Gastroesophageal sphincter (tissue), 4 donors: ENCODE measurements around the gene CACNB4. TPM values are rescaled to one million over a fixed set of nuclear protein-coding genes. Genes with fewer than 3 reads are reported as not detected.

ENCODE experiments used
- ATAC-seq: fragments of 150-250 bp; one replicate; pipeline ENCODE4 v1.9.1; 2016; ENCODE audit warnings: mild to moderate bottlenecking, moderate library complexity
- H3K27ac ChIP-seq, 4 donors: fragments of 200-600 bp; sonication (generic) in 3 of 4; 1 replicate in 3 of 4; 2 replicates in 1 of 4; pipeline ENCODE4 v1.5.1; 2016 to 2019
- H3K27me3 ChIP-seq: fragments of 200-600 bp; sonication (generic); one replicate; pipeline ENCODE4 v1.5.1; 2019
- H3K36me3 ChIP-seq, 2 donors: fragments of 200-600 bp; sonication (generic); one replicate each; pipeline ENCODE4 v1.5.1; 2019; ENCODE audit warnings: control low read depth in 1 of 2
- H3K4me1 ChIP-seq, 3 donors: fragments of 200-600 bp; sonication (generic); 1 replicate in 2 of 3; 2 replicates in 1 of 3; pipeline ENCODE4 v1.5.1; 2016 to 2019; ENCODE audit warnings: control low read depth in 2 of 3
- H3K4me3 ChIP-seq, 2 donors: fragments of 200-600 bp; sonication (generic); one replicate each; pipeline ENCODE4 v1.5.1; 2019; ENCODE audit warnings: mild to moderate bottlenecking in 1 of 2, moderate library complexity in 1 of 2
- H3K9me3 ChIP-seq, 3 donors: fragments of 200-600 bp; sonication (generic); one replicate each; pipeline ENCODE4 v1.5.1; 2017 to 2019; ENCODE audit warnings: control low read depth in 2 of 3
- CTCF ChIP-seq, 4 experiments: fragments of 200-600 bp in 2 of 4; fragments of 450-650 bp in 2 of 4; sonication (generic) in 1 of 4; IDR thresholded peaks; one replicate each; pipeline ENCODE4 v1.5.1; 2017 to 2019; ENCODE audit warnings: antibody characterized with exemption in 4 of 4, mild to moderate bottlenecking in 2 of 4, moderate library complexity in 2 of 4
- EP300 ChIP-seq: sonication (generic); formaldehyde crosslinking; IDR thresholded peaks from one replicate; pipeline ENCODE4 v1.6.1; 2017; ENCODE audit warnings: antibody characterized with exemption, mild to moderate bottlenecking
- POLR2A ChIP-seq, 2 donors: fragments of 450-650 bp; IDR thresholded peaks; one replicate each; pipeline ENCODE4 v1.6.1; 2017; ENCODE audit warnings: antibody characterized with exemption in 2 of 2, mild to moderate bottlenecking in 2 of 2, moderate library complexity in 1 of 2
- POLR2AphosphoS5 ChIP-seq: sonication (generic); formaldehyde crosslinking; IDR thresholded peaks from one replicate; pipeline ENCODE4 v1.6.1; 2017; ENCODE audit warnings: antibody characterized with exemption
- WGBS, 2 donors: methylation state at CpG; one replicate each; pipeline ENCODE4 v1.1.5; 2018; ENCODE audit warnings: low coverage in 1 of 2; 5-methylcytosine and 5-hydroxymethylcytosine counted together
- total RNA-seq, 4 donors: library from RNA; depleted of rRNA; stranded (reverse); fragments of >200 nt; gene quantifications; one replicate each; pipeline ENCODE4 v1.1.0, GENCODE V29; 2016

Gene CACNB4
- total RNA-seq, 4 donors from 2014 or later = 1.4 to 5.4 (median 1.9) TPM

GRCh38 chr2:152083202-152083875 lies 15.5 kb downstream of the CACNB4 start:
- no peaks in the 10 kb centered on the region for H3K36me3 ChIP-seq
- no peak overlapping the region for H3K4me3 ChIP-seq
- no peak for ATAC-seq
- 72 to 88% methylated on average over 2 to 5 of the region's 6 CpGs for WGBS, 2 donors
- no peaks in the 10 kb centered on the region for H3K4me1 ChIP-seq
- no peaks in the 10 kb centered on the region for H3K27me3 ChIP-seq
- TF ChIP-seq CTCF (IDR thresholded peaks at IDR 0.05) = no peak
- TF ChIP-seq POLR2AphosphoS5 = no peak
- no peak for TF ChIP-seq EP300
- no peak for TF ChIP-seq POLR2A (IDR thresholded peaks at IDR 0.05)
- H3K9me3 ChIP-seq = no peaks in the 10 kb centered on the region
- H3K27ac ChIP-seq = no peak overlapping the region

GRCh38 chr2:152078662-152079061 lies 20.2 kb downstream of the CACNB4 start:
- Histone ChIP-seq H3K4me1 (no peaks in the 10 kb centered on the region), H3K9me3 (no peaks in the 10 kb centered on the region), H3K36me3 (no peaks in the 10 kb centered on the region), H3K27ac (no peak overlapping the region), H3K4me3 (no peak overlapping the region), H3K27me3 (no peaks in the 10 kb centered on the region)
- 66 to 80% methylated on average over 1 to 2 of the region's 2 CpGs for WGBS, 2 donors
- no peak for TF ChIP-seq CTCF (IDR thresholded peaks at IDR 0.05)
- TF ChIP-seq POLR2AphosphoS5 = no peak
- TF ChIP-seq POLR2A (IDR thresholded peaks at IDR 0.05) = no peak
- no peak for TF ChIP-seq EP300
- no peak for ATAC-seq

GRCh38 chr2:152078023-152078422 lies 20.8 kb downstream of the CACNB4 start:
- H3K27me3 ChIP-seq = no peaks in the 10 kb centered on the region
- H3K4me1 ChIP-seq = no peaks in the 10 kb centered on the region
- no peak overlapping the region for H3K27ac ChIP-seq
- WGBS, 2 donors = 91 to 92% methylated on average over 4 to 9 of the region's 9 CpGs
- H3K4me3 ChIP-seq = no peak overlapping the region
- no peaks in the 10 kb centered on the region for H3K36me3 ChIP-seq
- TF ChIP-seq EP300 = no peak
- no peaks in the 10 kb centered on the region for H3K9me3 ChIP-seq
- no peak for ATAC-seq

GRCh38 chr2:152075461-152076050 lies 23.3 kb downstream of the CACNB4 start:
- WGBS, 2 donors = 40 to 43% methylated on average over 3 to 4 of the region's 4 CpGs
- Histone ChIP-seq H3K27me3 (no peaks in the 10 kb centered on the region), H3K9me3 (no peaks in the 10 kb centered on the region), H3K4me3 (no peak overlapping the region), H3K36me3 (no peaks in the 10 kb centered on the region), H3K4me1 (no peaks in the 10 kb centered on the region), H3K27ac (no peak overlapping the region)
- ATAC-seq = no peak
- TF ChIP-seq EP300 = no peak

- H3K36me3 ChIP-seq = no peaks in the 10 kb centered on the region
- no peak overlapping the region for H3K27ac ChIP-seq
- 68 to 80% methylated on average over 2 of the region's 2 CpGs for WGBS, 2 donors
- ATAC-seq = no peak
- no peaks in the 10 kb centered on the region for H3K9me3 ChIP-seq
- TF ChIP-seq POLR2AphosphoS5 (no peak), CTCF (IDR thresholded peaks at IDR 0.05) (no peak), EP300 (no peak), POLR2A (IDR thresholded peaks at IDR 0.05) (no peak)
- no peaks in the 10 kb centered on the region for H3K4me1 ChIP-seq
- H3K27me3 ChIP-seq = no peaks in the 10 kb centered on the region
- no peak overlapping the region for H3K4me3 ChIP-seq
Measured at GRCh38 chr2:152072011-152072410, 26.8 kb downstream of the CACNB4 start.

GRCh38 chr2:152071518-152071917 lies 27.3 kb downstream of the CACNB4 start:
- H3K9me3 ChIP-seq = no peaks in the 10 kb centered on the region
- TF ChIP-seq CTCF (IDR thresholded peaks at IDR 0.05) = no peak
- TF ChIP-seq POLR2AphosphoS5 = no peak
- TF ChIP-seq POLR2A (IDR thresholded peaks at IDR 0.05) = no peak
- no peaks in the 10 kb centered on the region for H3K27me3 ChIP-seq
- no peaks in the 10 kb centered on the region for H3K36me3 ChIP-seq
- 88% methylated on average over 1 of the region's 1 CpG for WGBS, 2 donors
- H3K27ac ChIP-seq = no peak overlapping the region
- no peak for ATAC-seq
- no peaks in the 10 kb centered on the region for H3K4me1 ChIP-seq
- H3K4me3 ChIP-seq = no peak overlapping the region
